HG03575 (cell line): ENCODE data around the gene TSC2.
"Not testable (repeated sequence)": the region's sequence is repeated elsewhere in the genome, so short reads cannot be mapped to it uniquely, and the experiment has no call there.

Source experiments
- ATAC-seq: cut with Tn5 transposase; IDR thresholded peaks from one replicate; pipeline ENCODE4 v1.9.1; 2021; ENCODE audit not compliant: unreplicated experiment, insufficient number of reproducible peaks, low FRiP score; ENCODE audit errors: extremely low read depth

TSC2 gene

DNA sequence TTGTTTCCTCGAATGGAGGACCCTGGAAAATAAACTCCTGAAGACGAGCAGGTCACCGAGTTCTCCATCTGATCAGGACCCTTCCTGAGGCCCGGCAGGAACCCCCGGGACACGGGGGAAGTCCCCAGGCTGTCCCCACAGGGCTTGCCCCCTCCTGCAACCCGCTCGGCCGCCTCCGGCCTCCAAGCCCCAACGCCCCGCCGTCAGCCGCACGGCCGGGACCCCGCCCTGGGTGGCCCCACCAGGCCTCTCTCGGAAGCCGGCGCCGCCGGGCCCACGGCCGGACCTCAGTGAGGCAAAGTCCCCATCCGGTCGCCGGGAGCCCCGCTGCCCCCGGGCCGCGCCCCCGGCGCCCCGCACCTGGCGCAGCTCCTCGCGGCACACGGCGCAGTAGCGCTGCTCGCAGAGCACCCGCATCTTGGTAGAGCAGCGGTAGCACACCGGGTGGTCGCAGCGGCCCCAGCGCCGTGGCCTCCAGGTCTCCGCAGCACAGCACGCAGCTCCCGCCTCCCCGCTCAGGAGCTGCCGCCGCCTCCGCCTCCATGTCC is 38.5 kb upstream of the TSC2 start:
- ATAC-seq, result no peak

DNA sequence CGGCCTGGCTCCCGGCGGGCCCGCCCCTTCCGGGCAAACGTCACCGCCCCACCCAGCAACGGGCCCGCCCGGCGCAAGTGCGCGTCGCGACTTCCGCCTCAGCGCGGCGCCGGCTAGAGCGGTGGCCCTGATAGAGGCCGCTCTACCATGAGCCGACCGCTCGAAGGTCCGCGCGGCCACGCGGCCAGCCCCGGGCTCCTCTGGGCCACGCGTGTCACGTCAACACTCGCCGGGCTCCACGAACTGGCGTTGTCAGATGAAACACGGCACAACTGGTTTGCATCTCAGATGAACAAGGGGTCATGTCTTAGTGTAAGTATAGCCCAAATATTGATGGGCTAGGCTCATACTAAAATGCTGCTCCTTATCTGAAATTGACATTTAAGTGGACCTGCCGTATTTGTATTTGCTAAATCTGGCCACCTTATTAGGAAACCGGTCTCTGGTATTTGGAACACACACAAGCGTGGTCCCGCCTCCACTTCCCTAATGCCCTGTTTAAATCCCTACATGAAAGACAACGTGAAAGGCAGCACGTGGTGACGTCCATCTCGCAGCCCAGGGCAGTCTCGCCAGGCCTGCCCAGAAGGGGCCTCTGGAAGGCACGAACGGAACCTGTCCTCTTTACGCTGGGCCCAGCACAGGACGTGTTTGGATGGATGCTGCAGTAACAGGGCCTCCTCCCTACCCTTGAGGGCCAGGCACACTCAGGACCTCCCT is 37.8 kb upstream of the TSC2 start, which contains the start of gene ZNF598:
Gene ZNF598 (minus strand): TSS at position 31 of the 720 bp plus-strand sequence.
- no peak for ATAC-seq

DNA sequence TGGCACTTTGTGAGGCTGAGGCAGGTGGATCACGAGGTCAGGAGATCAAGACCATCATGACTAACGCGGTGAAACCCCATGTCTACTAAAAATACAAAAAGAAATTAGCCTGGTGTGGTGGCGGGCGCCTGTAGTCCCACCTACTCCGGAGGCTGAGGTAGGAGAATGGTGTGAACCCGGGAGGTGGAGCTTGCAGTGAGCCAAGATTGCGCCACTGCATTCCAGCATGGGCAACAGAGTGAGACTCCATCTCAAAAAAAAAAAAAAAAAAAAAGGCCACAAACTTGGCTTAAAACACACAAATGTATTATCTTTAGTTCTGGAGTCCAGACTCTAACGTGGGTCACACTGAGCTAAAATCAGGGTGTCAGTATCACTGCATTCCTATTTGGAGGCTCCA is 36.1 kb upstream of the TSC2 start:
- not testable (repeated sequence) for ATAC-seq

DNA sequence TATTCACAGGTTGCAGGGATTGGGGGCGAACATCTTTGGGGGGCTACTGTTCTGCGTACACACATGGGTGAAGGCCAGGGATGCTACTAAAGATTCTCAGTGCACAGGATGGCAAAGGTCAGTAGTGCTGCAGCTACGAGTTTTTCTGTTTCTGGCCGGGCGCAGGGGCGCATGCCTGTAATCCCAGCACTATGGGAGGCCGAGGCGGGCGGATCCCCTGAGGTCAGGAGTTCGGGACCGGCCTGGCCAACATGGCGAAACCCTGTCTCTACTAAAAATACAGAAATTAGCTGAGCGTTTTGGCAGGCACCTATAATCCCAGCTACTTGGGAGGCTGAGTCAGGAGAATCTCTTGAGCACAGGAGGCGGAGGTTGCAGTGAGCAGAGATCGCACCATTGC is 34.3 kb upstream of the TSC2 start:
- ATAC-seq, result no peak

DNA sequence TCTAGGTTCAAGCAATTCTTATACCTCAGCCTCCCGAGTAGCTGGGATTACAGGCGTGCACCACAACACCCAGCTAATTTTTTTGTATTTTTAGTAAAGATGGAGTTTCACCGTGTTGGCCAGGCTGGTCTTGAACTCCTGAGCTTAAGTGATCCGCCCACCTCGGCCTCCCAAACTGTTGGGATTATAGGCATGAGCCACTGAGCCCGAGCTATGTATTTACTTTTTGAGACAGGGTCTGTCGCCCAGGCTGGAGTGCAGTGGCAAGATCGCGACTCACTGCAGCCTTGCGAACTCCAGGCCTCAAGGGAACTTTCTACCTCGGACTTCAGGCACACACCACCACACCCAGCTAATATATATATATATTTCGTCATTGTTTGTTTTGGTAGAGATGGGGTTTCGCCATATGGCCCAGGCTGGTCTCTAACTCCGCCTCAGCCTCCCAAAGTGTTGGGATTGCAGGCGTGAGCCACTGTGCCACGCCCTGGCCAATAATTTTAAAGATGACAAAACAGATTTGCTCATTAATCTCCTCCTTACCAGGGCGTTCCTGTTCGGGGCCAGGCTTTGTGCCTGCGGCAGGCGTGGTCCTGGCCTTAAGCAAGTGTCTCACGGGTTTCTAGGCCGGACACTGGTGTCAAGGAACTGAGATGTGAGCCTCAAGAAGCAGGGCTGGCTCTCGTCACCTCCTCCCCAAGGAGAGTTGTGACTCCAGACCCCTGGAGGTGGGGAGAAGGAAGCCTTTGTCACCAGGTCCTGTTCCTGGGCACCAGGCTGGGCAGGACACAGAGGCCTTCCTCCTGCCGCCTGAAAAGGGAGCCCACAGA is 32.5 kb upstream of the TSC2 start:
- ATAC-seq, result no peak

DNA sequence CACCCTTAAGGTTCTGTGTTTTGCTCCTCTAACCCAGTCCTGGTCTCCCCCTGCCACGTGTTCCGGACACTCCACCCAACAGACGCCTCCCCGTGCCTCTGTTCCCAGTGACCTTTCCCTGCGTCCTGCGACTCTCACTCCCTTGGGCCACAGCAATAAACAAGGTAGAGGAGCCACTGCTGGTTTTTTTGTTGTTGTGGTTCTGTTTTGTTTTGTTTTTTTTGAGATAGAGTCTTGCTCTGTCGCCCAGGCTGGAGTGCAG is 31.9 kb upstream of the TSC2 start:
- no peak for ATAC-seq

DNA sequence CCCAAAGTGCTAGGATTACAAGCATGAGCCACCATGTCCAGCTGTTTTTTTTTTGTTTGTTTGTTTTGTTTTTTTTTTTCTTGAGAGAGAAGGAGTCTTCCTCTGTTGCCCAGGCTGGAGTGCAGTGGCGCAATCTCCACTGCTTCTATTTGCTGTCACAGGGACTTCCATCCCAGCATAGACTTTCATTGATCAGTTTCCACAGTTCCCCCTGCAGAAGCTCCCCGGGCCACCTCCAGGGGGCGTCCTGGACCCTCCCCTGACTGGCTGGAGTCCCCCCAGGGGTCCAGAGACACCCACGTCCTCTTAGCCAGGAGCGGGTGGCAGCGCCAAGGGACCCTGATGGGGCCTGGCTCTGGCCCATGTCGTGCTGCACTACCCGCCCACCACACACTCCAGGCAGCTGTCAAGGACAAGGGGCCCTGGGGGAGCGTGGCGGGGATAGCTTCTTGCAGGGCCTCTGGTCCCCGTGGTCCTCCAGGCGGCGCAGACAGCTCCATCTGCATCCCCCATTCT is 31.3 kb upstream of the TSC2 start:
- no peak for ATAC-seq

DNA sequence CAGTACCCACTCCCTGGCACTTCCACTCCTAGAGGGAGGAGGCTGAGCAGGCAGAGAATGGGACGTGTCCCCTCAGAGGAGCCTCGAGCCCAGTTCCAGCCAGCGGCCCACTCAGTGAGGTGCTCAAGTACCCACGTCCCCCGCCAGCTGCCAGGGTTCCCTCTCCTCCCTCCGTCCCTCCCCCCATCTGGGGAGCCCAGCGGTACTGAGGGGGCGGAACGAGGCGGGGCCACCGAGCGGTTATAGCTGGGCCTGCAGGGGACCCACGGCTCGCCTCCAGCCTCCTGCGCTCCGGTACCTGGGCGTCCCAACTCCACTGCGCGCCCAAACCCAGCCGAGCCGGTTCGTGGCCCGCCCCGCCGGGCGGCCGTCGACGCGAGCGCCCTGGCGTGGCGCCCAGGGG is 28.3 kb upstream of the TSC2 start, which contains the start of gene NPW:
Gene NPW (plus strand): TSS at position 268 of the 403 bp plus-strand sequence.
- no peak for ATAC-seq

DNA sequence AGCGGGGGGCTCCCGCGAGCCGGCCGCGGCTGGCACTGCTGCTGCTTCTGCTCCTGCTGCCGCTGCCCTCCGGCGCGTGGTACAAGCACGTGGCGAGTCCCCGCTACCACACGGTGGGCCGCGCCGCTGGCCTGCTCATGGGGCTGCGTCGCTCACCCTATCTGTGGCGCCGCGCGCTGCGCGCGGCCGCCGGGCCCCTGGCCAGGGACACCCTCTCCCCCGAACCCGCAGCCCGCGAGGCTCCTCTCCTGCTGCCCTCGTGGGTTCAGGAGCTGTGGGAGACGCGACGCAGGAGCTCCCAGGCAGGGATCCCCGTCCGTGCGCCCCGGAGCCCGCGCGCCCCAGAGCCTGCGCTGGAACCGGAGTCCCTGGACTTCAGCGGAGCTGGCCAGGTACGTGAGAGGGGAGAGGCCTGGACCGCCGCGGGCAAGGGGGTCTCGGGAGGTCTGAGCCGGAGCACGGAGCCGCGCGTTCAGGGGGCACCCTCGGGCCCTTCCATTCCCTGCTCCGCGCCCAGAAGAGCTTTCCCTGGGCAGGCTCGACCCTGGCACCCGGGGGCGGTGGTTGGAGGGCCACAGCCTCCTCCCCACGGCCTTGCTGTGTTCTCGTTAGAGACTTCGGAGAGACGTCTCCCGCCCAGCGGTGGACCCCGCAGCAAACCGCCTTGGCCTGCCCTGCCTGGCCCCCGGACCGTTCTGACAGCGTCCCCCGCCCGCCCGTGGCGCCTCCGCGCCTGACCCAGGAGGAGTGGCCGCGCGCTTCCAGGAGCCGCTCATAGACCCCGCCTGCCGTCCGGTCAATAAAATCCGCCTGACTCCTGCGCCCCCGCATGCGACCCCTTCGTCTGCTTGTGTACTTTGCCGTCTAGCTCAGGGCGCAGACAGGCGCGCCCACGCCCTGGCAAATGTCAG is 27.6 kb upstream of the TSC2 start:
- no peak for ATAC-seq

DNA sequence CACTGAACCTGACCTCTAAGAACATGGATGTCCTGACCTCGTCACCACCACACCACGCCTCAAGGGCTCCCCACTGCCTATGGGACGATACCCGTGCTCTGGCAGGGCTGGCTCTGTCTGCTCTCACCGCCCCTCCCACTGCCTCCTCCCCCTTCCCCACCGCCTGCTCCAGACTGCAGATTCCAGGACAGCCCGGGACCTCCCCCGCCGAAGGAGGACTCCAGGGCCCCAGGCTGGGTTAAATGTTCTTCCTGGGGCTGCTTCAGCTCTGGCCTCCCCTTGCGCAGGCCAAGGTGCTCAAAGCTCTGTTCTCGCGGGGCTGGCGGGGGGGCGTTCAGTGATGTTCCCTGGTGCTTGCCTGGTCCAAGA is 25.1 kb upstream of the TSC2 start:
- no peak for ATAC-seq

DNA sequence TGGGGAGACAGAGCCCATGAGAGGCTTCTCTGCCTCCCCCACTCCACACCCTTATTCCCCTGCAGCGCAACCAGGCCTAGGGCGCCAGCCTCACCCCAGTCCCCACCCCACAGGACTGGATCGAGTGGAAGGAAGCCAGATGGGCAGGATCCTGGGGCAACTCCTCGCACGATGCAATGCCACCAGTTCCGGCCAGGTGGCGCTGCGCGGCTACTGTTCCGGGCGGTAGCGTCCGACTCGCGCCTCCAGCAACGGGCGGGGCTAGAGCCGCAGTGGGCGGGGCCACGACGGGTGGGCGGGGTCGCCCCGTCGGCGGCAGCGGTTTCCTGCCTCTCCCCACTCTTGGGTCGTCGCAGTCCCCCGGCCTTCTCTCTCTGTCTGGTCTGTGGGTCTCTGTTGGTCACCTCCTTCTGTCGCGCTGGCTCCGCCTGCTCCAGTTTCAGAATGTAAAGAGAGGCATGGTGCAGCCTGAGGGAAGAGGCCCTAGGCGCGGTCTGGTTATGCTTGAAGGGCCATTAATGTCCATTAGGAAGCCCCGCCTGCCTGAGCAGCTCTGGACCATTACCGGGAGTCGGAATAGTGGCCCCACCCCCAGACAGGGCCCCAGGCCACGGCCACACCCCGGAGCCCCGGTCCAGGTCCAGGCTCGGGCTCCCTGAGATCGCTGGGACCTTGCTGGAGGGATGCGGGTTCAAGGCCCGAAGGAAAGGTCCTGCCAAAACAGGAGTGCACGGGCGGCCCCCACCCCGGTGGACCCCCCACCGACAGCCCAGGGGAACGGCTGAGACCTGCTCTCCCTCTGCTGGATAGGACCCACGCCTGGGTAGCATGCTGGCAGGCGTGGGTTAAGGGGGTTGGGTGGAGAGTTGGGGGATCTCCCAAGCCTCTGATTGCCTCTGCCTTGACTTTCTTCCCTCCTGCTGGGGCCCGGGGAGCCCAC is 24.4 kb upstream of the TSC2 start:
- no peak for ATAC-seq

DNA sequence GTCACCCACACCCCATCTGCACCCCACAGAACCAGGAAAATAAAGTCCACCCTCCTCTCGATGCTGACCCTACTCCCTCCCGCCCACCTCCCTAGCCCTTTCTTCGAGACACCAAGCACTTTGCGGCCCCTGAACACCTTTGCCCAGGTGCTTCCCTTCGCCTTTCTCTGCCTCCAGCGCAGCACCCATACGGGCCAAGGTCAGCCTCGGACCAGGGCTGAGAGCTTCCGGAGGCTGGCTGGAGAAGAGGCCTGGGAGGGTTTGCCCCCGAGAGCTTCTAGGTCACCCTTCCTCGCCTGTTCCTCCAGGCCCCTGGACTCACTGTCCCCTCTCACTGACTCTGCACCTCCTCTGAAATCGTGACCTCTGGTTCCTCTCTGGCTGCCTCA is 23.8 kb upstream of the TSC2 start:
- ATAC-seq, result no peak

DNA sequence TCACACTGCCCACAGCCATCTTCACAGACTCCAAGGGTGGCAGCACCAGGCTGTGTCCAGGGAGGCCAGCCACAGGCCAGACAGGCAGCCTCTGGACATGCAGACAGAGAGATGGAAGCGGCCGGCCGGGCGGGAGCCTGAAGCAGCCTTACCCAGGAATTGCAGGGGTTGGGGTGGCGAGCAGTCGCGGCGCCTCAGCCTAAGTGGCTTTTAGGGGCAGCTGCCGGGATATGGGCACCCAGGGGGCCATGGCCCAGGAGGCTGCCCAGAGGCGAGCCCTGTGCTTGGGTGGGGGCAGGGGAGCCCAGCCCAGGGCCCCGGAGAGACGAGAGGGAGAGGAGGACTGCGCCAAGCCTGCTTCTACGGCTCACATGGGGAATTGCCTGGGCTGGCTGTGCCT is 22.5 kb upstream of the TSC2 start:
- no peak for ATAC-seq

DNA sequence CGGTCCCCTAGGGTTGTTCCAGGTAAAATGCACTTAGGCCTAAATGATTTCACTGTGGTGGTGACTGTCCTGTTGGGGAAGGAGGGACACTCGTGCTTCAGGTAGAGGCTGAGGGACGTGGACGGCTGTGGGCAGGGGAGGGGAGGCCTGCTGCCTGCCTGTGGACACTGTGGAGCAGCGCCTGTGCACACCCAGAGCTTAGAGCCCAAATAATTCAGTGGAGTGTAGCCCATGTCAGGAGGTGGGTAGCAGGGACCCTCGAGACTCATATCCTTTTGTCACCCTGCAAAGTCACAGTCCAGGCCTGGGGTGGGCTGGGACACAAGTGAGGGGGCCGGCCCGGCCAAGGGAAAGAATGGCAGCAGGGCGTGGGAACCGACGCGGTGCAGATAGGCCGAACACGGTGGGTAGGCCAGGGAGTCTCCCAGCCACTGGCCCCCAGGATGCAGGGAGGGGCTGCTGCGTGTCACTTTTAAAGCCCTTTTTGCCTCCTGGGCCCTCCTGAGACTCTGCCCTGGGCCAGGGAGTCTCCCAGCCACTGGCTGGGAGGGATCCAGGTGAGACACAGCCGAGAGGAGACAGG is 21.8 kb upstream of the TSC2 start:
- ATAC-seq, result no peak

DNA sequence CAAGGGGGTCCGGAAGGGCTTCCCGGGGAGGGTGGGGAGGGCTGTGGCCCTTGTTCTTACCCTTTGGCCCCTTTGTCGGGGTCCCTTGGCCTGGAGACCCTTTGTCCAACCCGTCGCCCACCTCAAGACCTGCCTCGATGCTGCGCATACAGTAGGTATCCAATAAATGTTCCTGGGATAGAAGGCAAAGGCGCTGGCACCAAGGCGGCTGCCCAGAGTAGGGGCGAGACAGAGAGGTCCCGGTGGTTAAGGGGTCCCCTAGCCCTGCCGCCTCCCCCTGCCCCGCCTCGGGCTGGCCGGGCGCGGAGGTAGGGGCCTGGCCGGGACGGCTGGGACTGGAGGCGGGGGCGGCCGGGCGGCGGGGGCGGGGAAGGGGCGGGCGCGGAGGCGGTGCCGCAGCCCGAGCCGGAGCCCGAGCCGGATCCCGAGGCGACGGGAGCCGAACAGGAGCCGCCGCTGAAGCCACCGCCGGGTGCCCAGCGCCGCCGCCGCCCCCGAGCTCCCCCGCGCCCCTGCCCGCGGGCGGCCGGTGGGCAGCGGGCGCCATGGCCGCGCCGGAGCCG is 21.2 kb upstream of the TSC2 start, which contains the start of gene NHERF2:
Gene NHERF2 (plus strand): TSS at position 442 of the 563 bp plus-strand sequence. CDS start 104 bp downstream, at position 546.
- no peak for ATAC-seq

DNA sequence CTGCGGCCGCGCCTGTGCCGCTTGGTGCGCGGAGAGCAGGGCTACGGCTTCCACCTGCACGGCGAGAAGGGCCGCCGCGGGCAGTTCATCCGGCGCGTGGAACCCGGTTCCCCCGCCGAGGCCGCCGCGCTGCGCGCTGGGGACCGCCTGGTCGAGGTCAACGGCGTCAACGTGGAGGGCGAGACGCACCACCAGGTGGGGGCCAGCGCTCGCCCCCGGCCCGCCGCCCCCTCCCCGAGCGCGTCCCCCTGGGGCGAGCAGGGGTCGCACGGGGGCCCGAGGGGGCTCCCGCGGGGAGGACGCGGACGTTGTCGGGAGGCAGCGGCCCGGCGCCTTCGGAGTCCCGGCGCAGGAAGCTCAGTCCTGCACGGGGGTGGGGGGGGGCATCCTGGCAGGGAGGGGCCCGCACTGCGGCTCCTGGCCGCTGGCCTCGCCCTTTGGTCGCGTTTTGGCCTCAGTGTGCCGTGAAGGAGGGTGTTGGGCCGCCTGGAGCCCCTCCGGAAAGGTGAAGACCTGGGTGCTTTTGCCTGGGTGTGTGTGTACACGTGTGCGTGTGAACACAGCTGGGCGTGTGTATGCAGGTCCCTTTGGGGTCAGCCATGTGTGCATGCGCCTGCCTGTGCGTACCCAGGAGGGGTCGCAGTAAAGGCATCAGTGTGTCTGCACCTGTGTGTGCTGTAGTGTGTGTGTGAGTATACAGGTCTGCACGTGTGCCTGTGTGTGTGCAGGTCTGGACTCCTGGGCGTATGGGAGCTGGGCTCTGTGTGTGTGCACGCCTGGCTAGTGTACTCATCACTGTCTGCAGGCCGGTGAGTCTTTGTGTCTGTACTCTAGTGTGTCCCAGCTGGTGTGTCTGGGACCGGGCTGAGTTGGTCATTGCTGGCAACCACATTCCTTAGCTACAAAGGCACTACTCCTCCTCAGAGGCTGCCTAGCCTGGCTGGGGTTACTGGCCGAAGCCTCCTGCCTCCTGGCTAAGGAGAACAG is 20.5 kb upstream of the TSC2 start:
- no peak for ATAC-seq
